Measurements from ENCODE around the gene NUDT12.

DNA sequence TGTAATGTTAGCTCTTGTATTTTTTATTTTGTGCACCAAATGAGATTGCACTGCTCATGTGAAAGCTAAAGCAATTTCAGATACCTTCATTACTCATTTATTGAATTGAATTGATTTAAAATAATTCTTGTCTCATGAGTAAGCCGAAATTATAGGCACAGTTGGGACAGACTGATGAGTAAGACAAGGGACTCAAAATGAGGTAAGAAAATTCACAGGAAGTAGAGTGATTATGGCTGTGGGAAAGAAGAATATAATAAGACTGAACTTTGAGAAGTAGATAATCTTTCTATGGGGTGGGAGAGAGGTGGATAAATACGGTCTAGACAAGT lies 51.1 kb downstream of the NUDT12 start:
- TF ChIP-seq, protein P1, sequence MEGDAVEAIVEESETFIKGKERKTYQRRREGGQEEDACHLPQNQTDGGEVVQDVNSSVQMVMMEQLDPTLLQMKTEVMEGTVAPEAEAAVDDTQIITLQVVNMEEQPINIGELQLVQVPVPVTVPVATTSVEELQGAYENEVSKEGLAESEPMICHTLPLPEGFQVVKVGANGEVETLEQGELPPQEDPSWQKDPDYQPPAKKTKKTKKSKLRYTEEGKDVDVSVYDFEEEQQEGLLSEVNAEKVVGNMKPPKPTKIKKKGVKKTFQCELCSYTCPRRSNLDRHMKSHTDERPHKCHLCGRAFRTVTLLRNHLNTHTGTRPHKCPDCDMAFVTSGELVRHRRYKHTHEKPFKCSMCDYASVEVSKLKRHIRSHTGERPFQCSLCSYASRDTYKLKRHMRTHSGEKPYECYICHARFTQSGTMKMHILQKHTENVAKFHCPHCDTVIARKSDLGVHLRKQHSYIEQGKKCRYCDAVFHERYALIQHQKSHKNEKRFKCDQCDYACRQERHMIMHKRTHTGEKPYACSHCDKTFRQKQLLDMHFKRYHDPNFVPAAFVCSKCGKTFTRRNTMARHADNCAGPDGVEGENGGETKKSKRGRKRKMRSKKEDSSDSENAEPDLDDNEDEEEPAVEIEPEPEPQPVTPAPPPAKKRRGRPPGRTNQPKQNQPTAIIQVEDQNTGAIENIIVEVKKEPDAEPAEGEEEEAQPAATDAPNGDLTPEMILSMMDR (IDR thresholded peaks at IDR 0.05), result no peak
- TF ChIP-seq POLR2A (IDR thresholded peaks at IDR 0.05; ENCODE audit: low read length) (no peak), BHLHE40 (IDR thresholded peaks at IDR 0.05; ENCODE audit: low read depth, low read length) (no peak), NR3C1 (IDR thresholded peaks at IDR 0.05) (no peak), EP300 (IDR thresholded peaks at IDR 0.05) (no peak)
- TF ChIP-seq, protein P2, sequence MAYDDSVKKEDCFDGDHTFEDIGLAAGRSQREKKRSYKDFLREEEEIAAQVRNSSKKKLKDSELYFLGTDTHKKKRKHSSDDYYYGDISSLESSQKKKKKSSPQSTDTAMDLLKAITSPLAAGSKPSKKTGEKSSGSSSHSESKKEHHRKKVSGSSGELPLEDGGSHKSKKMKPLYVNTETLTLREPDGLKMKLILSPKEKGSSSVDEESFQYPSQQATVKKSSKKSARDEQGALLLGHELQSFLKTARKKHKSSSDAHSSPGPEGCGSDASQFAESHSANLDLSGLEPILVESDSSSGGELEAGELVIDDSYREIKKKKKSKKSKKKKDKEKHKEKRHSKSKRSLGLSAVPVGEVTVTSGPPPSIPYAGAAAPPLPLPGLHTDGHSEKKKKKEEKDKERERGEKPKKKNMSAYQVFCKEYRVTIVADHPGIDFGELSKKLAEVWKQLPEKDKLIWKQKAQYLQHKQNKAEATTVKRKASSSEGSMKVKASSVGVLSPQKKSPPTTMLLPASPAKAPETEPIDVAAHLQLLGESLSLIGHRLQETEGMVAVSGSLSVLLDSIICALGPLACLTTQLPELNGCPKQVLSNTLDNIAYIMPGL (CRISPR knock-in tag; IDR thresholded peaks at IDR 0.05; ENCODE audit: borderline replicate concordance), result no peak
- TF ChIP-seq, protein P3, sequence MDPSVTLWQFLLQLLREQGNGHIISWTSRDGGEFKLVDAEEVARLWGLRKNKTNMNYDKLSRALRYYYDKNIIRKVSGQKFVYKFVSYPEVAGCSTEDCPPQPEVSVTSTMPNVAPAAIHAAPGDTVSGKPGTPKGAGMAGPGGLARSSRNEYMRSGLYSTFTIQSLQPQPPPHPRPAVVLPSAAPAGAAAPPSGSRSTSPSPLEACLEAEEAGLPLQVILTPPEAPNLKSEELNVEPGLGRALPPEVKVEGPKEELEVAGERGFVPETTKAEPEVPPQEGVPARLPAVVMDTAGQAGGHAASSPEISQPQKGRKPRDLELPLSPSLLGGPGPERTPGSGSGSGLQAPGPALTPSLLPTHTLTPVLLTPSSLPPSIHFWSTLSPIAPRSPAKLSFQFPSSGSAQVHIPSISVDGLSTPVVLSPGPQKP (IDR thresholded peaks at IDR 0.05; ENCODE audit: low read depth, low read length), result no peak

Measured in A549 (cell line).